BJ (cell line): ENCODE data around the gene CDH18. TPM values are rescaled to one million over a fixed set of nuclear protein-coding genes. Genes with fewer than 3 reads are reported as not detected.
A peak's percentile ranks its signal among the peaks of the same experiment; 100 is the strongest.

Experiments
- CTCF ChIA-PET: fragments of 350-600 bp; formaldehyde crosslinking; extraction: SDS; loops from one replicate; lab custom pipeline; 2021; ENCODE audit warnings: antibody characterized with exemption, inconsistent platforms; lab: Yijun Ruan, JAX
- POLR2A ChIA-PET: fragments of 300-600 bp; sonication (Branson Sonifier 250); formaldehyde crosslinking; extraction: SDS; loops from one replicate; lab custom pipeline; 2021; ENCODE audit warnings: antibody characterized with exemption; lab: Charles Lee
- DNase-seq: peaks from one replicate; pipeline ENCODE4 v3.0.0-alpha.2; 2011; ENCODE audit warnings: low read depth
- H3K27me3 ChIP-seq: 2 replicates; pipeline ENCODE4 v1.6.0; 2011; ENCODE audit warnings: low read length; ENCODE audit not compliant: control insufficient read depth, insufficient read depth
- H3K36me3 ChIP-seq: 2 replicates; pipeline ENCODE4 v1.5.1; 2011; ENCODE audit warnings: low read length; ENCODE audit not compliant: control insufficient read depth, insufficient read depth
- H3K4me3 ChIP-seq: 2 replicates; pipeline ENCODE4 v1.5.1; 2011; ENCODE audit warnings: low read depth, mild to moderate bottlenecking, control low read depth, low read length
- polyA plus RNA-seq: library from polyadenylated mRNA; depleted of rRNA; stranded (reverse); fragments of >200 nt; gene quantifications from 2 replicates; pipeline ENCODE4 v1.2.3, GENCODE V29; 2011
- TF ChIP-seq, protein P1 (sequence below): IDR thresholded peaks from 2 replicates; pipeline ENCODE4 v1.5.1; 2011; ENCODE audit warnings: low read depth, mild to moderate bottlenecking, control low read depth, inconsistent platforms, low read length, moderate library complexity; ENCODE audit not compliant: insufficient read depth

CDH18 gene
- polyA plus RNA-seq, 1 experiment: 0.31 TPM

DNA sequence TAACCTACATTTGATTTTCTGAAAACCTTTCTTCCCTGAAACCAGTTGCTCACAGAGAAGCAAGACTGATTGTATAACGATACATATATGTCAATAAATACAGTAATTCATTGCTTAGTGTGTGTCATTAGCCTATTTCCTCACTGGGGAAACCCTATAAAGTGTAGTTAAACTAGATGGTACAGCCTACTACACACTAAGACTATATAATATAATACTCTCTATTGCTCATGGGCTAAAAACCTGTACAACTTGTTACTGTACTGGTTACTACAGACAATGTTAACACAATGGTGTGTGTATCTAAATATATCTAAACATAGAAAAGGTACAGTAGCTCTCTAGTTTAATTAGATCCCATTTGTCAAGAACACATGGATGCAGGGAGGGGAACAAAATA lies 181.2 kb downstream of the CDH18 start:
- POLR2A ChIA-PET: no interaction called here
- CTCF ChIA-PET: no interaction called here
- DNase-seq: no peak
- Histone ChIP-seq H3K27me3 (no peaks in the 10 kb centered on the region), H3K36me3 (no peaks in the 10 kb centered on the region), H3K4me3 (no peak overlapping the region)
- TF ChIP-seq, protein P1, sequence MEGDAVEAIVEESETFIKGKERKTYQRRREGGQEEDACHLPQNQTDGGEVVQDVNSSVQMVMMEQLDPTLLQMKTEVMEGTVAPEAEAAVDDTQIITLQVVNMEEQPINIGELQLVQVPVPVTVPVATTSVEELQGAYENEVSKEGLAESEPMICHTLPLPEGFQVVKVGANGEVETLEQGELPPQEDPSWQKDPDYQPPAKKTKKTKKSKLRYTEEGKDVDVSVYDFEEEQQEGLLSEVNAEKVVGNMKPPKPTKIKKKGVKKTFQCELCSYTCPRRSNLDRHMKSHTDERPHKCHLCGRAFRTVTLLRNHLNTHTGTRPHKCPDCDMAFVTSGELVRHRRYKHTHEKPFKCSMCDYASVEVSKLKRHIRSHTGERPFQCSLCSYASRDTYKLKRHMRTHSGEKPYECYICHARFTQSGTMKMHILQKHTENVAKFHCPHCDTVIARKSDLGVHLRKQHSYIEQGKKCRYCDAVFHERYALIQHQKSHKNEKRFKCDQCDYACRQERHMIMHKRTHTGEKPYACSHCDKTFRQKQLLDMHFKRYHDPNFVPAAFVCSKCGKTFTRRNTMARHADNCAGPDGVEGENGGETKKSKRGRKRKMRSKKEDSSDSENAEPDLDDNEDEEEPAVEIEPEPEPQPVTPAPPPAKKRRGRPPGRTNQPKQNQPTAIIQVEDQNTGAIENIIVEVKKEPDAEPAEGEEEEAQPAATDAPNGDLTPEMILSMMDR: no peak

DNA sequence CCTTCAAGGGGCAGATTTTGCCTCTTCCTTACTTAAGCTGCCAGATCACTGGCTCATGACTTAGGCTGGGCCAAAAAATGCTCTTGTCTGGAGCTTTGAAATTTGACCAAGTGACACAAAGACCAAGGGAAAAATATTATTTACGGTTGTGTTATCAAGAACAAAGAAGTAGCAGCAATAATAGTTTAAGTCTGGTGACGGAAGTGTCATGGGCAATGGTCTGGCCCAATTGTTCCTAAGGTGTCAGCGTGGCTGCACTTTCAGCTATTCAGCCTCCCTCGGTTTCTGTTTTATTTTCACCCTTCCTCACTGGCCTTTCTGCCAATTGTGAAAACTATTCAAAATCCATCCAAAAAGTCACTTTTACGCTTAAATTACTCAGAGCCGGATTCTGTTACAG lies 185.3 kb downstream of the CDH18 start:
- CTCF ChIA-PET: interaction anchor here (0.5 kb wide), 1 partner anchor 122 kb away, joined by 4 read pairs; no protein-coding TSS in a partner anchor
- Histone ChIP-seq H3K27me3 (no peaks in the 10 kb centered on the region), H3K36me3 (no peaks in the 10 kb centered on the region), H3K4me3 (no peak overlapping the region)
- DNase-seq: no peak
- POLR2A ChIA-PET: no interaction called here
- TF ChIP-seq, protein P1: no peak

DNA sequence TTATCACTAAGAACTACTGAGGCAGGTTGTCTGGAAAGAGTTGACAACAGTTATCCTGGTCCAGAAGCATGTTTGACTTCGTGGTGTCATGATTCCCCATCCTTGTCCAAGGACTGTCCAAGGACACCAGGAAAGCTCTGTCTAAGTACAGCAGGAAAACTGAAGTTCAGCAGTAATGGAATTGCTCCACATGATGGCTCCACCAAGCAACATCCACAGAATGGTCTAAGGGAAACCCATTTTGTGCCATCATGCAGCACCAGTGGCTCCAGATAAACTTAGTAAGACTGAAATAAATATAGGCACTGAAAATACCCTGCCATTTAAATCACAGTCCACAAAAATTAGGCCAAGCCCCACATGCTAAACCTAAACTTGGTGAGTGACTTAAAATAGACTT lies 192.8 kb downstream of the CDH18 start:
- TF ChIP-seq, protein P1: peak; percentile 52
- ChIA-PET POLR2A (no interaction called here), CTCF (interaction anchor here (0.8 kb wide), 1 partner anchor 67 kb away, joined by 3 read pairs; no protein-coding TSS in a partner anchor)
- Histone ChIP-seq H3K27me3 (no peaks in the 10 kb centered on the region), H3K36me3 (no peaks in the 10 kb centered on the region), H3K4me3 (no peak overlapping the region)
- DNase-seq: no peak

DNA sequence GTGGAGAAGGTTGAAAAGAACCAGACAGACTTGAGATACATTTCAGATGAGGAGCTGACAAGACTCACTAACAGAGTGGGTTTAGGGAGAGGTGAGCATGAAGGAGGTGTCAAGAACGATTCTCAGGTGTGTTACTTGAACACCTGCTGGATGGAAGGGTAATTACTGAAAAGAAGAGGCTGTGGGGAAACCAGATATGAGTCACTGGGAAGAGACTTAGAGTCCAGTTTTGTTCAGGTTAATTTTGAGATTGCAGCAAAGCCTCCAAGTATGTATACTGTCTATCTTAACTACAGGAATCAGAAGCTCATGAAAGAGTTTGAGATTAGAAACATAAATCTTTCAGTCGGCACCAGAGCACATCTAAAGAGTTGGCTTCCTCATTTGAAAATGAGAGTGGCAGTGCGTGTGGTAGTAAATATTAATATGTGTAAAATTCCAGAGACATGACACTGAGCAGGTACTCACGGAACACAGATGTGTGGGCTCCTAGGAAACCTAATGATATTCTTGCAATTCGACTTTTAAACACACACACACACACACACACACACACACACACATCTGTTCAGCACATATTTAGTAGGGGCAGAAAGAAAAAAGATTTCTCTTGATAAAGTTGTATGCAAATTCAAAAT lies 197.1 kb downstream of the CDH18 start:
- POLR2A ChIA-PET: no interaction called here
- TF ChIP-seq, protein P1: no peak
- CTCF ChIA-PET: no interaction called here
- no peaks in the 10 kb centered on the region for H3K36me3 ChIP-seq
- no peak for DNase-seq
- H3K4me3 ChIP-seq: no peak overlapping the region
- H3K27me3 ChIP-seq: no peaks in the 10 kb centered on the region

DNA sequence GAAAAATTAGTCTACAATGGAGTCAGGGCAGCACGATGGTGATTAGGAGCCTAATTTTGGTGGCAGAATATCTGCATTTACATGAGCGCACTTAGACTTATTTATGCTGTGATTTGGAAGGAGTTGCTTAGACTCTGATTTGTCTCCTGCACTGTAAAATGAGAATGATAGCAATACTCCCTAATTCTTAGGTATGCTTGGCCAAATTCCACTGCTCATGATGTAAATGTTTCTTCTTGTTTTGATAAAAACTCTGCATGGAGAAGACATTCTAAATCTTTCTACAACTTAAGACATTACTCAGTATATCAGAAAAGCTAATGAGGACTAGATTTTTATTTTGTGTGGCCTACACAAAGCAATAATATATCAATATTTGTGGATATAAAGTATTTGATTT lies 205.4 kb downstream of the CDH18 start:
- DNase-seq: no peak
- ChIA-PET POLR2A (no interaction called here), CTCF (no interaction called here)
- H3K4me3 ChIP-seq: no peak overlapping the region
- H3K27me3 ChIP-seq: no peaks in the 10 kb centered on the region
- no peaks in the 10 kb centered on the region for H3K36me3 ChIP-seq
- TF ChIP-seq, protein P1: no peak
